ENCODE measurements around the gene OVAAL.

OVAAL gene

DNA sequence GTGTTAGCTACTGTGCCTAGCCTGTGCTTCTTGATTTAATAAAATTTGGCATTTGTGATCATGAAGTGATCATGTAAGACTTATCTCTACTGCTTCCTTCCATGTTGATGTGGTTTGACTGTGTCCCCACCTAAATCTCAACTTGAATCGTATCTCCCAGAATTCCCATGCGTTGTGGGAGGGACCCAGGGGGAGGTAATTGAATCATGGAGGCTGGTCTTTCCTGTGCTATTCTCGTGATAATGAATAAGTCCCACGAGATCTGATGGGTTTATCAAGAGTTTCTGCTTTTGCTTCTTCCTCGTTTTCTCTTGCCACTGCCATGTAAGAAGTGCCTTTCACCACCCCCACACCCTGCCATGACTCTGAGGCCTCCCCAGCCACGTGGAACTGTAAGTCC is at the start of gene OVAAL:
Gene OVAAL, plus strand, starts transcription at position 301 of the 400 bp plus-strand sequence.
- FAIRE-seq (no peak), DNase-seq (ENCODE audit: insufficient read length, low spot score) (no peak)
- TF ChIP-seq POLR2A (IDR thresholded peaks at IDR 0.05; ENCODE audit: low read depth, low read length), result no peak

- TF ChIP-seq POLR2A (IDR thresholded peaks at IDR 0.05; ENCODE audit: low read depth, low read length), result no peak
- DNase-seq (ENCODE audit: insufficient read length, low spot score) (no peak), FAIRE-seq (no peak)
Measured at GRCh38 chr1:180510882-180511281, 47.9 kb upstream of the OVAAL start.

DNA sequence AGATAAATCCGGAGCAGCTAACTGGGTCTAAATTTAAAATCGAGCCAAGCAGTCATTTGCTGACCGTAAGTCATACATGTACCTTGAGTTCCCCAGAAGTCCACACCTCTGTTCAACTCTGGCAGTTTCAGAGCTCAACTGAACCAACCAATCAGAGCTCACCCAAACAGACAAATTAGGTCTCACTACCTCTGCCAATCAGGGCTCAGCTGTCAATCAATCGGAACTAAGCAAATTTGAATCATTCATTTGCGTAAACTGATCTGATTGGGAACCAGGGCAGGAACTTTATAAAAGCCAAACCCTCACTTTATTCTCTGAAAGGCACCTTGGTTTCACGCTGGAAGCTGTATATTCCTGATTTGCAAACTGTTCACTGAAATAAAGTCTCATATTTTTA is 45.2 kb upstream of the OVAAL start:
- FAIRE-seq (no peak), DNase-seq (ENCODE audit: insufficient read length, low spot score) (no peak)
- no peak for TF ChIP-seq POLR2A (IDR thresholded peaks at IDR 0.05; ENCODE audit: low read depth, low read length)

DNA sequence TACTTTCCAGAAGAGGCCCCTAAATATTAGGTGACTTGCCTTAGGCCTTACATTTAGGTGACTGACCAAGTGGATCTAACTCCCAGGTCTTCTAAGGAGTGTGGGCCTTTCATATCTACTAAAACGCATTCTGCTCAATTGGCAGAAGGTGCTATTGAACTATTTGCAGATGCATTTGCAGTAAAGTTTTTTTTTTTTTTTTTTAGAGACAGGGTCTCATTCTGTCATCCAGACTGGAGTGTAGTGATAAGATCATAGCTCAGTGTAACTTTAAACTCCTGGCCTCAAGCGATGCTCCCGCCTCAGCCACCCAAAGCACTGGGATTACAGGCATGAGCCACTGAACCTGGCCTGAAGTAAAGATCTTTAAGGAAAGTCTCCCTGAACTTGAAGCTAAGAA is 43.4 kb upstream of the OVAAL start:
- DNase-seq (ENCODE audit: insufficient read length, low spot score), result no peak
- no peak for TF ChIP-seq POLR2A (IDR thresholded peaks at IDR 0.05; ENCODE audit: low read depth, low read length)
- FAIRE-seq, result no peak

DNA sequence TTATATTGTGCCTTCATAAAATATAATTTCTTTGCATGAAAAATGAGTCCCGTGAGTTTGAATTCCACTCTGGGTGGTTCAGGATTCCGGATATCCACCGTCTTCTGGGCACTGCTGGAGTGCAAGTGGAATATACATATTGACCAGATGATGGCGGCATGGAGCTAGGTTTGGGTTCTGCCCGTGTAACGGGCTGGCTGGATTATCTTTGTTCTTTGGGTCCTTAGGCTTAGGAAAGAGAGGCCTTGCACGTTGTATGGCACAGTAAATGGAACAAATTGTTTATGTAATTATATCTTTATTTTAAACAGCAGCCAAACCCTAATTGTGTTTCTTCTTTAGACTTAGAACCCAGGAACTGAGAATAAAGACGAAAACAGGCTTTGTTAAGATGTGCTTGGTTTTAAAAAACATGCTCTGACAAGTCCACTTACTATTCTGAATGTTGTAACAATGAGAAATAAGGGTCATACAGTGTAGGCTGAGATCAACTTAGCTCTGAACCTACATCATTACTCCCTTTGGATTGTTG is 42.8 kb upstream of the OVAAL start:
- TF ChIP-seq POLR2A (IDR thresholded peaks at IDR 0.05; ENCODE audit: low read depth, low read length), result no peak
- peak; percentile 54 for DNase-seq (ENCODE audit: insufficient read length, low spot score)
- FAIRE-seq, result peak; percentile 90

DNA sequence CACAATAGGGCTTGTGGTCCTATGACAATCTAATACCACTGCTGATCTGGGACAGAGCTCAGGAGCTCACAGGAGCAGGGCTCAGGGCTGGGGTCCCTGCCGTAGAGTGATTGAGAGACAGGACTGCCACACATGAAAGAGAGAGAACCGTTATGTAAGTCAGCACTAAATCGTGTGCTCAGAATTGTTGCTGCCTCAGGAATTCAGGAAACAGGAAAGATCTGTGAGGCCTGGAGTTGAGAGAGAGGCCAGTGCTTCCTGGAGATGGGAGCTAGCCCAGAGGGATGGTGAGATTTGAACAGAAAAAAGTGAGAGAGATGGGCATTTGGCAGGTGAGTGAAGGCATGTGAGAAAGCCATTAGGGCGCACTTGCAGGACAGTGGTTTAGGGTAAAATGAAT is 38.9 kb upstream of the OVAAL start:
- DNase-seq (ENCODE audit: insufficient read length, low spot score), result no peak
- FAIRE-seq, result no peak
- TF ChIP-seq POLR2A (IDR thresholded peaks at IDR 0.05; ENCODE audit: low read depth, low read length), result no peak

- DNase-seq (ENCODE audit: insufficient read length, low spot score) (no peak), FAIRE-seq (no peak)
- TF ChIP-seq POLR2A (IDR thresholded peaks at IDR 0.05; ENCODE audit: low read depth, low read length), result no peak
Measured at GRCh38 chr1:180521474-180522212, 37.1 kb upstream of the OVAAL start.

DNA sequence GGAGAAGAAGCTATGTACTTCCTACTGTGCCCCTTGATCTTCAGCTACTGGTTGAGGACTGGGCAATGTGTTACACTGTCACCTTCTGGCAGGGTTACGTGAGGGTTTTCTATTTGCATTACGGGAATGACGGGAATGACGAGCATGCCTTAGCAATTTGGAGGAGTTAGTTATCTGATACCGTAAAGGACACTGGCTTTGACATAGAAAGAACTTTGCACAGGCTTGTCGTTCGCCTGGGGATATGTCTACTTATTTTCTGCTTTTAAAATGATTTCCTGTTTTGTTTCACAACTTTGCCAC is 36.6 kb upstream of the OVAAL start:
- no peak for FAIRE-seq
- TF ChIP-seq POLR2A (IDR thresholded peaks at IDR 0.05; ENCODE audit: low read depth, low read length), result no peak
- no peak for DNase-seq (ENCODE audit: insufficient read length, low spot score)

DNA sequence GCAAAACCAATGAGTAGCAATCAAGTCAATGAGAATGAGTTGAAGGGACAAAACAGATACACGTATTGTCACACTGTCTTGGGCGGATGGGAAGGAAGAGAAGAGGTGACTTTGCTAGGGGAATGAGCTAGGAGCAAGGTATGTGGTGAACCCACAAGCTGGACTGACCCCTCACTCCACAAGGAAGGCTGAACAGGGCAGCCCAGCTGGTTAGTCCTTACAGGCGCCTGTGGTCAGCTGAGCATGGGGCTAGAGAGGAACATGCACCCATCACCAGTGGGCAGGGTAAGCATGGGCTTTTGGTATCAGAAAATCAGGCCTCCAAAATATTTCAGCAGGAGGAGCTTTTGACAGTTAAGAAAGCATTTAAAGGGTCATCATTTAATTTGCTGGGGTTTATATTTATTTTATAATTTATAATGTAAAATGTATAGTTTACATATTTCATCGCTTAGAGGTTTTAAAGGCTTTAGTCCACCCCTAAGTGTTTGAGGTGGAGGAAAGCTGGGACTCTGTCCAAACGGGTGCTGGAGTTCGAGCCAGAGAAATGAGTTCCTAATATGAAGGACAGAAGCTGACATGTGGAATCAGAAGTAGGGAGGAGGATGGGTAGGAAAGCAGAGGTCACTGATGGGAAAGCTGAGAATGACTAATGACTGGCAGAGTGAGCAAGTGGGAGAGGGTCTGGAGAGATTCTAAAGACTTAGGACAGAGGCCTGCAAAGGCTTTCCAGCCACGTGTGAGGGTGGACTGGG is 34.4 kb upstream of the OVAAL start:
- FAIRE-seq (no peak), DNase-seq (ENCODE audit: insufficient read length, low spot score) (no peak)
- TF ChIP-seq POLR2A (IDR thresholded peaks at IDR 0.05; ENCODE audit: low read depth, low read length), result no peak

DNA sequence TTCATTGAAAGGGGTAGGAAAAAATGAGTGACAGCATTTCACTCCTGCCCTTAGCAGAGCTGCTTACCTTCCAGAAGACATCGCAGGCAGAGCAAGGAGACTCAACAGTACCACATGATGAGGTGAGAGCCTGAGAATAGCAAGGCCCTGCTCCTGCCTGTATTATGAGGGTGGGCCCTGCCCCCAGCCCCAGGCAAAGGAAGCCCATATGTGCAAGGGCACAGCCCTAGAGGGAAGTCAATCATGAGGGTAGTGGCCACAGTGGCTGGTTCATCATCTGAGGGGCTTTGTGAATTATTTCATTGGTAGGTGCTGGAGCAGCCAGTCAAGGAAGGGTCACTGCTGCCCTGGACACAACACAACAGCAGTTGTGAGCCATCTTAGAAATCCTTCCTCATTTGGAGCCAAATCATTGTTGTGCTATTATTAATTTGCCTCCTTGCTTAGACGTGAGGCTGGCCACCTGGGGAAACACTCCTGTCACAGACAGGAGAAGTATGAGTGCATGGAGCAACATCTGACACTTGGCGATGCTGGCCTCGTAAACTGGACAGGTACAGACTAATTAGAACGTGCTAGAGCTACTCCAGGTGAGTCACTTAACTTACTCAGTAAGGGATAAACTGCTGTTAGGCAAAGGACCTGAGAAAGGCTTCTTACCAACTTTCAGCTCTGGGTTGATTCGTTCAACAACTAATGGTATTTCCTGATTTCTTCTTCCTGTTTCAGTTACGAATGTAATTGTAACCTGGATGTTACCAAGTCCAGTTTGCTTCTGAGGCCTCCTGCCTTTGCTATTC is 33.6 kb upstream of the OVAAL start:
- FAIRE-seq (no peak), DNase-seq (ENCODE audit: insufficient read length, low spot score) (no peak)
- no peak for TF ChIP-seq POLR2A (IDR thresholded peaks at IDR 0.05; ENCODE audit: low read depth, low read length)

- FAIRE-seq, result no peak
Measured at GRCh38 chr1:180525715-180526039, 33.1 kb upstream of the OVAAL start.

DNA sequence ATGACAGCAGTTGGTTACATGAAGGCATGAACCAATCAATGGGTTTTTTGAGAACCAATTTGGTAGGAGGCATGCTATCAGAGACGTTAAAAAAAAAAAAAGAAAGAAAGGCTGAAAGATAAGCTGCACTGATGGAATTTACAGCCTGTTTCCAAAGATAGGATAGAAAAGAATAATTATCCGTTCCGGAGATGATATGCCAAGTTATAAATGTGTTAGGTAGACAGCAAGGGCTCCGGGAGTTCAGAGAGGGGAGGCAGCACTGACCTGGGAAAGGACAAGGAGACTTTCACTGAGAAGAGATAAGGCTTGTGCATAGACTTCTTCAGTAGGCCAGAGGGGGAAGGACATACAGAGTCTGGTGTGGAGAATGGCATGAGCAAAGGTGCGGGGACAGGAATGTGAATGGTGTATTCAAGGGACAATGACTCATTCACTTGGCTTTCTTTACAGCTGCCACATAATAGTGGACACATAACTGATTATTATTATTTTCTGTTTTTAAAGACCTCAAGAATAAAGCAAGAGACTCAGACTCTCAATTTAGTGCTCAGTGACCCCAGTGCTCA is 31.6 kb upstream of the OVAAL start:
- DNase-seq (ENCODE audit: insufficient read length, low spot score) (no peak), FAIRE-seq (no peak)
- no peak for TF ChIP-seq POLR2A (IDR thresholded peaks at IDR 0.05; ENCODE audit: low read depth, low read length)

More at GRCh38 chr1:180525715-180526039, 33.1 kb upstream of the OVAAL start:
- TF ChIP-seq POLR2A (IDR thresholded peaks at IDR 0.05; ENCODE audit: low read depth, low read length), result no peak
- no peak for DNase-seq (ENCODE audit: insufficient read length, low spot score)

- no peak for DNase-seq (ENCODE audit: insufficient read length, low spot score)
Measured at GRCh38 chr1:180528868-180529470, 29.8 kb upstream of the OVAAL start.

More at GRCh38 chr1:180528868-180529470, 29.8 kb upstream of the OVAAL start:
- no peak for TF ChIP-seq POLR2A (IDR thresholded peaks at IDR 0.05; ENCODE audit: low read depth, low read length)
- FAIRE-seq, result no peak

All from H54 (cell line).